Astrocyte (in vitro differentiated cells and primary cell): ENCODE measurements around the gene SMARCA5. TPM values are rescaled to one million over a fixed set of nuclear protein-coding genes. Genes with fewer than 3 reads are reported as not detected.

Experiments used
- DNase-seq: peaks from one replicate; pipeline ENCODE4 v3.0.0-alpha.2; 2010; ENCODE audit warnings: low read depth
- FAIRE-seq: peaks from 2 replicates; lab custom pipeline; 2011; peaks lifted over from hg19 to GRCh38; lab: Jason Lieb, UNC
- H2AFZ ChIP-seq: 2 replicates; pipeline ENCODE4 v1.6.0; 2012; ENCODE audit warnings: low read depth, low read length, inconsistent platforms
- H3K27ac ChIP-seq: 2 replicates; pipeline ENCODE4 v1.5.1; 2011; ENCODE audit warnings: low read depth, low read length, inconsistent platforms
- H3K27me3 ChIP-seq: 2 replicates; pipeline ENCODE4 v1.6.0; 2011; ENCODE audit warnings: low read length, inconsistent platforms; ENCODE audit not compliant: insufficient read depth
- H3K36me3 ChIP-seq: 2 replicates; pipeline ENCODE4 v1.5.1; 2011; ENCODE audit warnings: low read length, inconsistent platforms; ENCODE audit not compliant: insufficient read depth
- H3K4me1 ChIP-seq: 2 replicates; pipeline ENCODE4 v1.5.1; 2011; ENCODE audit warnings: low read length, inconsistent platforms; ENCODE audit not compliant: insufficient read depth
- H3K4me2 ChIP-seq: 2 replicates; pipeline ENCODE4 v1.6.0; 2012; ENCODE audit warnings: low read length, inconsistent platforms
- H3K4me3 ChIP-seq: 2 replicates; pipeline ENCODE4 v1.5.1; 2011; ENCODE audit warnings: low read depth, mild to moderate bottlenecking, low read length, inconsistent platforms; ENCODE audit not compliant: insufficient read depth
- H3K79me2 ChIP-seq: 2 replicates; pipeline ENCODE4 v1.6.0; 2012; ENCODE audit warnings: mild to moderate bottlenecking, low read length, inconsistent platforms; ENCODE audit not compliant: insufficient read depth
- H3K9ac ChIP-seq: 2 replicates; pipeline ENCODE4 v1.6.0; 2012; ENCODE audit warnings: mild to moderate bottlenecking, low read length, inconsistent platforms
- H3K9me3 ChIP-seq: 2 replicates; pipeline ENCODE4 v1.5.1; 2012; ENCODE audit warnings: low read depth, mild to moderate bottlenecking, low read length, inconsistent platforms; ENCODE audit not compliant: insufficient read depth
- H4K20me1 ChIP-seq: 2 replicates; pipeline ENCODE4 v1.6.0; 2012; ENCODE audit warnings: low read length, inconsistent platforms; ENCODE audit not compliant: insufficient read depth
- H3K27ac Mint-ChIP-seq: one replicate; pipeline ENCODE4 v1.8.0; 2021; ENCODE audit warnings: mild to moderate bottlenecking, mixed read lengths; ENCODE audit not compliant: unreplicated experiment
- H3K27me3 Mint-ChIP-seq: one replicate; pipeline ENCODE4 v1.8.0; 2021; ENCODE audit warnings: low read depth, mixed read lengths; ENCODE audit not compliant: unreplicated experiment
- H3K36me3 Mint-ChIP-seq: one replicate; pipeline ENCODE4 v1.8.0; 2021; ENCODE audit warnings: low read depth, mixed read lengths; ENCODE audit not compliant: unreplicated experiment
- H3K4me1 Mint-ChIP-seq: one replicate; pipeline ENCODE4 v1.8.0; 2021; ENCODE audit warnings: low read depth, mixed read lengths; ENCODE audit not compliant: unreplicated experiment
- H3K4me3 Mint-ChIP-seq: one replicate; pipeline ENCODE4 v1.8.0; 2021; ENCODE audit warnings: mild to moderate bottlenecking, moderate library complexity, mixed read lengths; ENCODE audit not compliant: unreplicated experiment
- H3K9me3 Mint-ChIP-seq: one replicate; pipeline ENCODE4 v1.8.0; 2021; ENCODE audit warnings: mild to moderate bottlenecking, mixed read lengths; ENCODE audit not compliant: unreplicated experiment
- EZH2 ChIP-seq: IDR thresholded peaks from 2 replicates; pipeline ENCODE4 v1.6.1; 2012; ENCODE audit warnings: mild to moderate bottlenecking, low read length, inconsistent platforms; ENCODE audit not compliant: insufficient read depth
- total RNA-seq: library from RNA; stranded (reverse); gene quantifications from 2 replicates; pipeline ENCODE4 v1.2.1, GENCODE V29; 2021
- TF ChIP-seq, protein P1 (sequence below): IDR thresholded peaks from 2 replicates; pipeline ENCODE4 v1.5.1; 2011; ENCODE audit warnings: low read depth, mild to moderate bottlenecking, inconsistent platforms, low read length, moderate library complexity; ENCODE audit not compliant: insufficient read depth

Gene SMARCA5
- total RNA-seq, 1 donor from 2014 or later: 69.0 TPM

DNA sequence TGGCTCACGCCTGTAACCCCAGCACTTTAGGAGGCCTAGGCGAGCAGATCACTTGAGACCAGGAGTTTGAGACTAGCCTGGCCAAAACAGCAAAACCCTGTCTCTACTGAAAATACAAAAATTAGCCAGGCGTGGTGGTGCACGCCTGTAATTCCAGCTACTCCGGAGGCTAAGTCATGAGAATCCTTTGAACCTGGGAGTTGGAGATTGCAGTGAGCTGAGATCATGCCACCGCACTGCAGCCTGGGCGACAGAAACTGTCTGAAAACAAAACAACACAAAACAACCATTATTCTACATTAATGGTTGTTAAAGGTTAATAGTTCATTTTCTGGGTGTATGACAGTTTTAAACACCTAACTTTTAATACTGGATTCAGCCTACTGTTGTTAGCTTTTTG, 1.6 kb upstream of the SMARCA5 start:
- Histone ChIP-seq H3K4me3 (no peak overlapping the region), H3K4me1 (peaks cover 13% of the 10 kb centered on the region), H3K9ac (no peak overlapping the region), H2AFZ (no peak overlapping the region), H3K36me3 (no peaks in the 10 kb centered on the region), H3K4me2 (no peak overlapping the region), H4K20me1 (peaks cover 29% of the 10 kb centered on the region), H3K9me3 (no peaks in the 10 kb centered on the region), H3K27me3 (peaks cover 11% of the 10 kb centered on the region), H3K27ac (no peak overlapping the region), H3K79me2 (peaks cover 36% of the 10 kb centered on the region)
- FAIRE-seq (no peak), DNase-seq (no peak)
- Mint-ChIP-seq H3K27ac (no peak overlapping the region), H3K9me3 (no peaks in the 10 kb centered on the region), H3K4me1 (peaks cover 9% of the 10 kb centered on the region), H3K4me3 (no peak overlapping the region), H3K36me3 (no peaks in the 10 kb centered on the region), H3K27me3 (no peaks in the 10 kb centered on the region)
- TF ChIP-seq, protein P1, sequence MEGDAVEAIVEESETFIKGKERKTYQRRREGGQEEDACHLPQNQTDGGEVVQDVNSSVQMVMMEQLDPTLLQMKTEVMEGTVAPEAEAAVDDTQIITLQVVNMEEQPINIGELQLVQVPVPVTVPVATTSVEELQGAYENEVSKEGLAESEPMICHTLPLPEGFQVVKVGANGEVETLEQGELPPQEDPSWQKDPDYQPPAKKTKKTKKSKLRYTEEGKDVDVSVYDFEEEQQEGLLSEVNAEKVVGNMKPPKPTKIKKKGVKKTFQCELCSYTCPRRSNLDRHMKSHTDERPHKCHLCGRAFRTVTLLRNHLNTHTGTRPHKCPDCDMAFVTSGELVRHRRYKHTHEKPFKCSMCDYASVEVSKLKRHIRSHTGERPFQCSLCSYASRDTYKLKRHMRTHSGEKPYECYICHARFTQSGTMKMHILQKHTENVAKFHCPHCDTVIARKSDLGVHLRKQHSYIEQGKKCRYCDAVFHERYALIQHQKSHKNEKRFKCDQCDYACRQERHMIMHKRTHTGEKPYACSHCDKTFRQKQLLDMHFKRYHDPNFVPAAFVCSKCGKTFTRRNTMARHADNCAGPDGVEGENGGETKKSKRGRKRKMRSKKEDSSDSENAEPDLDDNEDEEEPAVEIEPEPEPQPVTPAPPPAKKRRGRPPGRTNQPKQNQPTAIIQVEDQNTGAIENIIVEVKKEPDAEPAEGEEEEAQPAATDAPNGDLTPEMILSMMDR: no peak
- no peak for TF ChIP-seq EZH2

DNA sequence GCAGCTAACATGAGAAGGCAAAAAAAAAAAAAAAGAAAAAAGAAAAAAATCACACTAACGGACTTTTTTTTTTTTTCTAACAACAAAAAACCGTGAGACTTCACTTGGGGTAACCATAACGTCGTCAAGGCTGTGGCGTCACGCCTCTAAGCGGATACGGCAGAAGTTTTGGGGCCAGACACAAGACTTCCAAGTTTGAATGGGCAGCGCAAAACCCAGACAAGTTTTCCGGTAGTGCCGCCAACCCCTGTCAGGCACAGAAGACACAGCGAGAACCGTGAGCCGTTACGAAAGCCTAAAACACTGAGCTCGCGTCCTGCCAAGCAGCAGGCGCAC, 556 bp upstream of the SMARCA5 start:
- Mint-ChIP-seq H3K27me3 (no peaks in the 10 kb centered on the region), H3K27ac (peak overlapping the region; percentile 96), H3K36me3 (no peaks in the 10 kb centered on the region), H3K4me1 (peaks cover 9% of the 10 kb centered on the region), H3K4me3 (peak overlapping the region; percentile 98), H3K9me3 (no peaks in the 10 kb centered on the region)
- Histone ChIP-seq H3K9me3 (no peaks in the 10 kb centered on the region), H2AFZ (peak overlapping the region; percentile 96), H3K79me2 (peaks cover 46% of the 10 kb centered on the region), H3K4me3 (peak overlapping the region; percentile 99), H3K9ac (peak overlapping the region; percentile 97), H3K4me2 (peak overlapping the region; percentile 89), H3K4me1 (peaks cover 13% of the 10 kb centered on the region), H3K36me3 (peaks cover 6% of the 10 kb centered on the region), H3K27ac (peak overlapping the region; percentile 99), H3K27me3 (peaks cover 11% of the 10 kb centered on the region), H4K20me1 (peaks cover 39% of the 10 kb centered on the region)
- DNase-seq (peak; percentile 83), FAIRE-seq (no peak)
- TF ChIP-seq EZH2: no peak
- TF ChIP-seq, protein P1: no peak

DNA sequence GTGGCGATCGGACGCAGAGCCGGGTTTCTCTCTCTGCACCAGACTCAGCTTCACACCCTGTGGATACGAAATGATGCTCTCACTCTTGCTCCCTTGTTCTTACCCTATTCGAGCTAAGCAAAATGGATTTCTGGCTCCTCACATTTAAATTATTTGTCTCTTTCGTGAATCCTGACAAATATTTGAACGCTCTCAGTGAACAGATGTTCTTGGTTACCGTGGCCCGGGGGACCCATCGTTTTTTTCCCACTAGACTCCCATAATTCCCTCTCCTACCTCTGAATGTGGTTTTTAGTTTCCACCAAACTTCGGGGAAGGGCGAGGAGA, 630 bp downstream of the SMARCA5 start:
- H3K4me1 Mint-ChIP-seq: peaks cover 9% of the 10 kb centered on the region
- TF ChIP-seq, protein P1: no peak
- no peak for TF ChIP-seq EZH2
- H3K9me3 ChIP-seq: no peaks in the 10 kb centered on the region
- no peaks in the 10 kb centered on the region for H3K27me3 Mint-ChIP-seq
- DNase-seq (no peak), FAIRE-seq (no peak)
- no peaks in the 10 kb centered on the region for H3K9me3 Mint-ChIP-seq
- H3K4me3 Mint-ChIP-seq: peak overlapping the region; percentile 98
- peak overlapping the region; percentile 99 for H3K4me3 ChIP-seq
- peak overlapping the region; percentile 96 for H2AFZ ChIP-seq
- H3K79me2 ChIP-seq: peaks cover 58% of the 10 kb centered on the region
- peak overlapping the region; percentile 89 for H3K4me2 ChIP-seq
- H3K36me3 Mint-ChIP-seq: no peaks in the 10 kb centered on the region
- H4K20me1 ChIP-seq: peaks cover 47% of the 10 kb centered on the region
- H3K27me3 ChIP-seq: peaks cover 11% of the 10 kb centered on the region
- H3K9ac ChIP-seq: peak overlapping the region; percentile 97
- H3K4me1 ChIP-seq: peaks cover 13% of the 10 kb centered on the region
- H3K27ac Mint-ChIP-seq: peak overlapping the region; percentile 98
- peak overlapping the region; percentile 99 for H3K27ac ChIP-seq
- H3K36me3 ChIP-seq: peaks cover 7% of the 10 kb centered on the region
